ENCODE data around the gene SSH3.
"Not testable (repeated sequence)": the region's sequence is repeated elsewhere in the genome, so short reads cannot be mapped to it uniquely, and the experiment has no call there.

SSH3 gene

GRCh38 chr11:67317205-67317887 is 14.0 kb downstream of the SSH3 start:
- peak overlapping the region; percentile 77 for H3K4me3 ChIP-seq (ENCODE audit: low read depth, low read length)
- TF ChIP-seq MYC (IDR thresholded peaks at IDR 0.05; ENCODE audit: low read depth, low read length) (peak; percentile 75), CTCF (IDR thresholded peaks at IDR 0.05; ENCODE audit: low read depth, low read length) (peak; percentile 72), POLR2A (IDR thresholded peaks at IDR 0.05; ENCODE audit: extremely low read depth, insufficient read length) (peak; percentile 47), MAX (IDR thresholded peaks at IDR 0.05; ENCODE audit: low read depth, low read length) (peak; percentile 58)
- DNase-seq (ENCODE audit: low read depth) = peak; percentile 97

- peak overlapping the region; percentile 77 for H3K4me3 ChIP-seq (ENCODE audit: low read depth, low read length)
- TF ChIP-seq CTCF (IDR thresholded peaks at IDR 0.05; ENCODE audit: low read depth, low read length) = no peak
- no peak for TF ChIP-seq MAX (IDR thresholded peaks at IDR 0.05; ENCODE audit: low read depth, low read length)
- no peak for TF ChIP-seq MYC (IDR thresholded peaks at IDR 0.05; ENCODE audit: low read depth, low read length)
- no peak for TF ChIP-seq POLR2A (IDR thresholded peaks at IDR 0.05; ENCODE audit: extremely low read depth, insufficient read length)
- no peak for DNase-seq (ENCODE audit: low read depth)
Observed at GRCh38 chr11:67317888-67318555, 14.7 kb downstream of the SSH3 start.

- H3K4me3 ChIP-seq (ENCODE audit: low read depth, low read length) = peak overlapping the region; percentile 77
- DNase-seq (ENCODE audit: low read depth) = not testable (repeated sequence)
Observed at GRCh38 chr11:67318876-67319275, 15.5 kb downstream of the SSH3 start.

GRCh38 chr11:67320011-67320410 is 16.7 kb downstream of the SSH3 start:
- H3K4me3 ChIP-seq (ENCODE audit: low read depth, low read length) = no peak overlapping the region
- TF ChIP-seq CTCF (IDR thresholded peaks at IDR 0.05; ENCODE audit: low read depth, low read length) (no peak), MYC (IDR thresholded peaks at IDR 0.05; ENCODE audit: low read depth, low read length) (no peak), POLR2A (IDR thresholded peaks at IDR 0.05; ENCODE audit: extremely low read depth, insufficient read length) (no peak)
- DNase-seq (ENCODE audit: low read depth) = no peak

GRCh38 chr11:67320691-67321090 is 17.4 kb downstream of the SSH3 start:
- DNase-seq (ENCODE audit: low read depth) = no peak
- no peak overlapping the region for H3K4me3 ChIP-seq (ENCODE audit: low read depth, low read length)
- no peak for TF ChIP-seq MAX (IDR thresholded peaks at IDR 0.05; ENCODE audit: low read depth, low read length)
- no peak for TF ChIP-seq MYC (IDR thresholded peaks at IDR 0.05; ENCODE audit: low read depth, low read length)
- TF ChIP-seq CTCF (IDR thresholded peaks at IDR 0.05; ENCODE audit: low read depth, low read length) = no peak
- TF ChIP-seq POLR2A (IDR thresholded peaks at IDR 0.05; ENCODE audit: extremely low read depth, insufficient read length) = no peak

- no peak overlapping the region for H3K4me3 ChIP-seq (ENCODE audit: low read depth, low read length)
- no peak for DNase-seq (ENCODE audit: low read depth)
- no peak for TF ChIP-seq MYC (IDR thresholded peaks at IDR 0.05; ENCODE audit: low read depth, low read length)
- TF ChIP-seq POLR2A (IDR thresholded peaks at IDR 0.05; ENCODE audit: extremely low read depth, insufficient read length) = no peak
- no peak for TF ChIP-seq MAX (IDR thresholded peaks at IDR 0.05; ENCODE audit: low read depth, low read length)
- no peak for TF ChIP-seq CTCF (IDR thresholded peaks at IDR 0.05; ENCODE audit: low read depth, low read length)
Observed at GRCh38 chr11:67321313-67321871, 18.1 kb downstream of the SSH3 start.

Measured in NB4 (cell line).